ENCODE results near the gene PLA2G15.
"Not testable (repeated sequence)": the region's sequence is repeated elsewhere in the genome, so short reads cannot be mapped to it uniquely, and the experiment has no call there.

The PLA2G15 gene

GRCh38 chr16:68279726-68280558 lies 34.8 kb downstream of the PLA2G15 start:
- no peak for DNase-seq (ENCODE audit: low read depth)

GRCh38 chr16:68281368-68282063 lies 36.3 kb downstream of the PLA2G15 start:
- DNase-seq (ENCODE audit: low read depth), result no peak

- DNase-seq (ENCODE audit: low read depth), result no peak
These were observed 36.9 kb downstream of the PLA2G15 start for GRCh38 chr16:68282064-68282452.

DNA sequence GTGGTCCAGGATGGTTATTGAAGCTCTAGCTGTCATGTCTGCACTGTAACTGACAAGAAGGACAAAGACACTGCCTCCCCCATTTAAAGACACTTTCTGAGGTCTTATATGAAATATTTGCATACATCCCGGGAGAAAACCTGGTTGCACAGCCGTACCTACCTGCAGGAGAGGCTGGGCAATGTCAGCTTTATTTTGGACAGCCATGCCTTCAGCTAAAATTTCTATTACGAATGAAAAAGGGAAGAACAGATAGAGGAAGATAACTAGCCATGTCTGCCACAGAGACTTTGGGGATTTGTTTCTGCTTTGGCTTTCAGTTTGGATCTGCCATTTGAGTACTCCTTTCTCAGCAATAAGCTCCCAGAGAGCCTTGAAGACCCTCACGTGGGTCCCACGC lies 38.2 kb downstream of the PLA2G15 start:
- no peak for DNase-seq (ENCODE audit: low read depth)

DNA sequence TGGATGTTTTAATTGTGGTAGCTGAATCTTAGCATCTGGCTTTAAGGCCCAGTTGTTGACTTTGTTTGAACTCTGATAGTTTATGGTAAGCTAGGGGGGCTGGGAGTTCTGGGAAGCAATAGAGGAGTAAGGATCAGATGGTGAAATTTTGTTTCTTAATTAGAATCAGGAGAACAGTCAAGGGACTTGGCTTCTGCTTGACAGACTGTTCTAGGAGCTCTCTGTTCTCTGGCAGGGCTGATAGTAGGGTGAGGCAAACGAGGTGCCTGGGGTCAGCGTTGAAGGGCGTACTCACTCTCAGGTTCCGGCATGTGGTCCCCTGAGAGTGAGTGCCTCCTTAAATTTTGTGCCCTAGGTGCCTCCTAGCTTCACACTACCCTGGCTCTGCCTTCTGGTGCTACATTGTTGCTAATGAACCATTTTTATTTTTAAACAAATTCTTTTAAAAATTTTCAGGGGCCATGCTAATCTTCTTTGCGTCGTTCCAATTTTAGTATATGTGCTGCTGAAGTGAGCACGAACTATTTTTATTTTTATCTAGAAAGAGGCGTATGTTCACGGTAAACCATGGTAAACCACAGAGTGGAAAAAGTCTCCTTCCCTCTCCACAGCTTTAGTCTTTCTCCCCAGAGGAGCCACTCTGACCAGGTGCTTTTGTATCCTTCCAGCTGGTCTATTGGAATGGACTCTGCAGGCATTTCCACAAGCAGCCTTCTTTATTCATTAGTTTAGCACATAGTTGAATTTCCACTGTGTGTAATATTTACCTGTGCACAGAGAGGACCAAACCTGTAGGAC lies 38.8 kb downstream of the PLA2G15 start:
- DNase-seq (ENCODE audit: low read depth), result no peak

DNA sequence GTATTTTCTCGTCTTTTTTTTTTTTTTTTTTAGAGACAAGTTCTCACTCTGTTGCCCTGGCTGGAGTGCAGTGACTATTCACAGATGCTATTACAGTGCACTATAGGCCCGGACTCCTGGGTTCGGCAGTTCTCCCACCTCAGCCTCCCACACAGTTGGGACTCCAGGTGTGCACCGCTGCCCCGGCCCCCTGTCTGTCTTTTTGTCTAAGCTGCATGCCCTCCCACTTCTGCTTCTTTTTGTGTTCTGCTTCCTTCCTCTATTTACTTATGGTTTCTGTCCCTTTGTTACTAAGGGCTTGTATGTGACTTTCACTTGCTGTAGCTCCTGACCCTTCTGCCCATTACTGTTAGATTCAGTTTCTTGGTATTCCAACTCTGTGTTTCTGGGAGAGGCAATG lies 39.7 kb downstream of the PLA2G15 start:
- no peak for DNase-seq (ENCODE audit: low read depth)

DNA sequence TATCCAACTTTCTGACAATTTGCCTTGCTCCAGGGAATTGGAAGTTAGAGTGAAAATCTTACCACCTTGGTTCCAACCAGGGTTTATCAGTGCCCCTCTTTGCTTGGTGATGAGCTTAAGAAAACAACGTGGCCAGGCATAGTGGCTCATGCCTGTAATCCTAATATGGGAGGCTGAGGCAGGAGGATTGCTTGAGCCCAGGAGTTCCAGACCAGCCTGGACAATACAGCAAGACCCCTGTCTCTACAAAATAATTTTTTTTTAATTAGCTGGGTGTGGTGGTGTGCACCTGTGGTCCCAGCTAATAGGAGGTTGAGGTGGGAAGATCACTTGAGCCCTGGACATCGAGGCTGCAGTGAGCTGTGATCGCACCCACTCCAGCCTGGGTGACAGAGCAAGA lies 40.5 kb downstream of the PLA2G15 start:
- DNase-seq (ENCODE audit: low read depth), result no peak

DNA sequence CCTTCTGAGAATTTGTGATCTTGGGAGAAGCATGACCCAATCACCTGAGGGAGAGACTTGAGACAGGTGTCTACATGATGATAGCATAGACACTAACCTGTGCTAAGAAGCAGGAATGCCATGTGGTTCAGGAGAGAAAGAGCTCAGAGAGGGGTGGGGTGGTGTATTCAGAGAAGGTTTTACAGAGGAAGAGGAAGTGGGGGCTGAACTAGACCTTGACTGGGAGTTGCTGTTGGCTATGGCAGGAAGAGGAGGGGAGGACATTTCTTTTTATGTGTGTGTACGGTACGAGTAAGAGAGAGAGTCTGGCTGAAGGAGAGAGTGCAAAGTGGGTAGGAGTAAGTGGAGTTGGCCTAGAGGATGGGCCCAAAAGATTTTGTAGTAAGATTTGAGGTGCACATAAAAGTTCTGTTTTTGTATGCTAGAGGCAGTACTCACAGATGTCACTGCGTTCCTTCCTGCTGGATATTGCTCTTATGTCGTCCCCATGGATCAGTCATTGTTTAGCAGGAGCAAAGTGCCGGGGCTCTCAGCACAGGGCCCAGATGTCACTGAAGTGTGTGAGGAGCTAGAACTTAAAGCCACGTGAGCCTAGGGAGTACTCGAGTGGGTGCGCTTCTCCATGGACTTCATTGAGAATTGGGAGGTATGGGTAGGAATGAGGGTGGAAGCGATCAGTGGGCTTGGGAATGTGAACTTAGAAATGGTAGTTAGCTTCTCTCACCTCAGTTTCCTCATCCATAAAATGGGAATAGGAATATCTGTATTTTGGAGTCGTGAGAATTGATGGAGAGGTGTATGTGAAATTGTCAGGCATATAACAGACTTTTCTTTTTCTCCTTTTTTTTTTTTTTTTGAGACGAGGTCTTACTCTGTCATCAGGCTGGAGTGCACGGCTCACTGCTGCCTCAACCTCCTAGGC lies 41.2 kb downstream of the PLA2G15 start:
- DNase-seq (ENCODE audit: low read depth), result no peak

DNA sequence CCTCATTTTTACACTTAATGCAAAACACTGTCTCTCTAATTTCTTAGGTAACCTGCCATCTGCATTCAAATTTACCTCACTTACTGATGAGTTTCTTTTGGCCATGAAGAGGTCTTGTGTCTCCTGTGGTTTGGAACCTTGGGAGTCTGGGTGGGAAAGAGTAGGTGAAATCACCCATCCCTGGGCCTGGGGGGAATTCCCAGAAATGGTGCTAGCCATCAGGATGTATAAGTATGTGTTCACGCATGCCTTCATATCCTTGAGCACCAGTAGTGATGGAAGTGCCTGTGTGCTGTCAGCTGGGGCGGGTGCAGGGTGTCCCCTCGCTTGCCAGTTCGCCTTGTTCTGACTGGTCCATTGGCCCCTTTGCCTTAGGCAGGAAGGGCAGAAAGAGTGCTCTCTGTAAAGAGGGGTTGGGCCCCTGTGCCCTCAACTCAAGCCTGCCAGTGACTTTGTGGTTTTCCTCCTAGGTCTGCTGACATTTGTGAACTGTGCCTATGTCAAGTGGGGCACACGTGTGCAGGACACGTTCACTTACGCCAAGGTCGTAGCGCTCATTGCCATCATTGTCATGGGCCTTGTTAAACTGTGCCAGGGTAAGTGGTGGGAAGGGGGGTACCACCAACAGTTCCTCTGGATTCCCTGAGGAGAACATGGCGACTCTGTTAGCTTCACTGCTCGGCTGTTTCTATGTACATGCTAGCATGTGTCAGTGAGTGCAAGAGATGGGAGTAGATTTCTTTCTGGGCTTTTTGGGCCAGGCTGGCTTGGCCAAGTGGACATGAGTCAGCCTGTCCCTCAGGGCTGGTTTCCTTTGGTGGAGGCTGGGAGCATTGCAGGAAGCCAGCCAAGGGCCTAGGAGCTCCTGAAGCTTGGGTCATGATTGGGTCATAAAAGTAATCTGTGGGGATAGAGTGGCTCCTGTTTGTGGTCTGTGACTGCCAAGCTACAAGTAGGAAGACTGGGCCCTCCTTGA lies 42.4 kb downstream of the PLA2G15 start:
- DNase-seq (ENCODE audit: low read depth), result no peak

GRCh38 chr16:68288252-68288650 lies 43.1 kb downstream of the PLA2G15 start:
- DNase-seq (ENCODE audit: low read depth), result no peak

- DNase-seq (ENCODE audit: low read depth), result not testable (repeated sequence)
These were observed 43.6 kb downstream of the PLA2G15 start for GRCh38 chr16:68288796-68289195.

- DNase-seq (ENCODE audit: low read depth), result no peak
These were observed 44.0 kb downstream of the PLA2G15 start for GRCh38 chr16:68289202-68289601.

DNA sequence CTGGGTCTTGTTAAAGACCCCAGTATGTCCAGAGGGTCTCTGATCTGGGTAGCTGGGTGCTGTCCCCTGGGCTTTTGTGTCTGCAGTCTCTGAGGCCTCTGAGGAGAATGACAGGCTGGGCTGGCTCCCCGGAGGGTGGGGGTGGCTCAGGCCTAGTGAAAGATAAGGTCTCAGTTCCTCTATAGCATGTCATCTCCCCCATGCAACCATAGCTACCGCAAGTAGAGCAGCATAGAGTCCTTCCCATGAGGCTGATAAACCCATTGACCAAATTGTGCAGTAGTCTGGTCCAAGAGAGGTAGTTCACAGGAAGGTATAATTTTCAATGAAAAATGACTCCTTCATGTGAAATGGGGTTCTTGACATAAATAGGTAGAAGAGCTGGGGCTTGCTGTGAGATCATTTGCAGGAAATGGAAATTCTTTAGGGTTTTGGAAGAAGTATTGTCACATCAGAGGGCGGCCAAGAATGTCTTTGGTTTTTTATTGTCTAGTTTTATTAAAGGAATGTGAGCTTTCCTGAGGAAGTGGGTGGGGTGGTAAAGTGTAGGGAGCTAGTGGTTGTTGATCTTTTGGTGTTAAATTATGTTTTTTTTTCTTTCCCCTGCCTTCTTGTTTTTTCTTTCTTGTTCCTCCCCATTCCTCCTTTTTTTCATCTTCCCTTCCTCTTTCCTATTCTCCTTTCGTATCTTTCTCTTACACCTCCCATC lies 44.6 kb downstream of the PLA2G15 start:
- no peak for DNase-seq (ENCODE audit: low read depth)

GRCh38 chr16:68290450-68290849 lies 45.3 kb downstream of the PLA2G15 start:
- no peak for DNase-seq (ENCODE audit: low read depth)

GRCh38 chr16:68291227-68291626 lies 46.1 kb downstream of the PLA2G15 start:
- no peak for DNase-seq (ENCODE audit: low read depth)

- DNase-seq (ENCODE audit: low read depth), result no peak
These were observed 47.3 kb downstream of the PLA2G15 start for GRCh38 chr16:68292425-68292824.

- DNase-seq (ENCODE audit: low read depth), result no peak
These were observed 51.1 kb downstream of the PLA2G15 start for GRCh38 chr16:68296291-68296690.

DNA sequence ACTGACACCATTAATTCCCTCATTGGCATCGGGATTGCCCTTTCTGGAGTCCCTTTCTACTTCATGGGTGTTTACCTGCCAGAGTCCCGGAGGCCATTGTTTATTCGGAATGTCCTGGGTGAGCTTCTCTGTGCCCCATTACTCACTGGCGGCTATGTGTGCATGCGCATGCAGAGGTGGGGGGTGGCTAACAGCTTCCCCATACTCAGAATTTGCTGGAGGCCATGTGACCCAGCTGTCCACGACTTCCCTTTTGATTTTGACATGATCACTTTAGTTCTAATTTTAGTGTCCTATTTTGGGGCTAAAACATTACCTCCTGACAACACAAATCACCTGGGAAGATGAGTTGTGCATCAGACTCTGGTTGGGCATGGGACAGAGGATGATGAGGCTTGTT lies 51.5 kb downstream of the PLA2G15 start:
- DNase-seq (ENCODE audit: low read depth), result no peak

GRCh38 chr16:68297908-68298307 lies 52.7 kb downstream of the PLA2G15 start:
- DNase-seq (ENCODE audit: low read depth), result no peak

GRCh38 chr16:68298312-68298711 lies 53.1 kb downstream of the PLA2G15 start:
- DNase-seq (ENCODE audit: low read depth), result no peak

Data from non-pigmented ciliary epithelial cell (primary cell).